HG03025 (cell line): Measurements from ENCODE around the gene SMARCAL1.
"Not testable (repeated sequence)": the region's sequence is repeated elsewhere in the genome, so short reads cannot be mapped to it uniquely, and the experiment has no call there.

Source experiments
- ATAC-seq: cut with Tn5 transposase; IDR thresholded peaks from one replicate; pipeline ENCODE4 v1.9.1; 2021; ENCODE audit warnings: mild to moderate bottlenecking, moderate library complexity; ENCODE audit not compliant: unreplicated experiment, low FRiP score

Gene SMARCAL1

GRCh38 chr2:216498070-216498378 is 85.7 kb downstream of the SMARCAL1 start:
- no peak for ATAC-seq

- ATAC-seq, result peak; percentile 72
Measured at GRCh38 chr2:216498379-216499352, 86.4 kb downstream of the SMARCAL1 start, which contains the start of gene RPL37A. Gene RPL37A, plus strand, starts transcription at chr2:216498844. Its CDS starts 31 bp downstream, at chr2:216498875.

GRCh38 chr2:216499641-216500218 is 87.4 kb downstream of the SMARCAL1 start:
- ATAC-seq, result no peak

- ATAC-seq, result no peak
Measured at GRCh38 chr2:216500572-216500971, 88.3 kb downstream of the SMARCAL1 start.

GRCh38 chr2:216501854-216502253 is 89.6 kb downstream of the SMARCAL1 start:
- no peak for ATAC-seq

- ATAC-seq, result no peak
Measured at GRCh38 chr2:216502381-216503158, 90.3 kb downstream of the SMARCAL1 start.

GRCh38 chr2:216503159-216503629 is 90.9 kb downstream of the SMARCAL1 start:
- ATAC-seq, result no peak

- ATAC-seq, result no peak
Measured at GRCh38 chr2:216503697-216504375, 91.6 kb downstream of the SMARCAL1 start.

GRCh38 chr2:216504376-216504762 is 92.1 kb downstream of the SMARCAL1 start:
- no peak for ATAC-seq

GRCh38 chr2:216505133-216506106 is 93.1 kb downstream of the SMARCAL1 start:
- ATAC-seq, result no peak

GRCh38 chr2:216507220-216508160 is 95.2 kb downstream of the SMARCAL1 start:
- ATAC-seq, result no peak

- no peak for ATAC-seq
Measured at GRCh38 chr2:216508229-216508628, 95.9 kb downstream of the SMARCAL1 start.

- no peak for ATAC-seq
Measured at GRCh38 chr2:216516730-216517350, 104.6 kb downstream of the SMARCAL1 start.

GRCh38 chr2:216517447-216518225 is 105.4 kb downstream of the SMARCAL1 start:
- no peak for ATAC-seq

GRCh38 chr2:216518566-216519119 is 106.4 kb downstream of the SMARCAL1 start:
- not testable (repeated sequence) for ATAC-seq

- no peak for ATAC-seq
Measured at GRCh38 chr2:216519154-216519762, 107.0 kb downstream of the SMARCAL1 start.
